ENCODE data around the gene GRB14.

DNA sequence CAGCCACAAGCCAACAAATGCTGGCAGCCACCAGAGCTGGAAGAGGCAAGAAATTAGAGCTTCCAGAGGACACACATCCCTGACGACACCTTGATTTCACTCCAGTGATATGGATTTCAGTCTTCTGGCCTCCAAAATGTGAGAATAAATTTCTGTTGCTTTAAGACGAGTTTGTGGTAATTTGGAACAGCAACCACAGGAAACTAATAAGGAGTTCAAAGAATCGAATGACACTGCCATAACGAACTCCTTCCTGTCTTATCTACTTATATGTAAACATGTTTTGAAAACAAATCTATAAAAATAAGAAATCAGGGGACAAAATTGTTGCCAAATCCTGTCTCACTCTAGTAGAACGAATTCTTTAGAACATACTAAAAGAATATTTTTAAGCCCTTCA lies 75.8 kb downstream of the GRB14 start:
- TF ChIP-seq, protein P1, sequence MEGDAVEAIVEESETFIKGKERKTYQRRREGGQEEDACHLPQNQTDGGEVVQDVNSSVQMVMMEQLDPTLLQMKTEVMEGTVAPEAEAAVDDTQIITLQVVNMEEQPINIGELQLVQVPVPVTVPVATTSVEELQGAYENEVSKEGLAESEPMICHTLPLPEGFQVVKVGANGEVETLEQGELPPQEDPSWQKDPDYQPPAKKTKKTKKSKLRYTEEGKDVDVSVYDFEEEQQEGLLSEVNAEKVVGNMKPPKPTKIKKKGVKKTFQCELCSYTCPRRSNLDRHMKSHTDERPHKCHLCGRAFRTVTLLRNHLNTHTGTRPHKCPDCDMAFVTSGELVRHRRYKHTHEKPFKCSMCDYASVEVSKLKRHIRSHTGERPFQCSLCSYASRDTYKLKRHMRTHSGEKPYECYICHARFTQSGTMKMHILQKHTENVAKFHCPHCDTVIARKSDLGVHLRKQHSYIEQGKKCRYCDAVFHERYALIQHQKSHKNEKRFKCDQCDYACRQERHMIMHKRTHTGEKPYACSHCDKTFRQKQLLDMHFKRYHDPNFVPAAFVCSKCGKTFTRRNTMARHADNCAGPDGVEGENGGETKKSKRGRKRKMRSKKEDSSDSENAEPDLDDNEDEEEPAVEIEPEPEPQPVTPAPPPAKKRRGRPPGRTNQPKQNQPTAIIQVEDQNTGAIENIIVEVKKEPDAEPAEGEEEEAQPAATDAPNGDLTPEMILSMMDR (IDR thresholded peaks at IDR 0.05): no peak
- no peak for TF ChIP-seq POLR2AphosphoS5 (IDR thresholded peaks at IDR 0.05; ENCODE audit: insufficient read depth in 1 of 2, low read depth in 1 of 2)
- TF ChIP-seq POLR2A (IDR thresholded peaks at IDR 0.05): no peak

Measured in vagina (tissue), 2 donors.